SK-N-MC (cell line): ENCODE measurements around the gene GREB1.

Experiments used
- EZH2 ChIP-seq: fragments of 200-600 bp; sonication (generic); IDR thresholded peaks from one replicate; pipeline ENCODE4 v1.6.1; 2017; ENCODE audit warnings: antibody characterized with exemption
- FOXP2 ChIP-seq: optimal IDR thresholded peaks from 2 replicates; pipeline ENCODE3; 2011; ENCODE audit warnings: mild to moderate bottlenecking, moderate library complexity; ENCODE audit not compliant: insufficient read depth; ENCODE audit errors: extremely low read length, control extremely low read depth
- POLR2AphosphoS5 ChIP-seq: IDR thresholded peaks from 2 replicates; pipeline ENCODE4 v1.6.1; 2012; ENCODE audit warnings: mild to moderate bottlenecking, low read depth, low read length, borderline replicate concordance

DNA sequence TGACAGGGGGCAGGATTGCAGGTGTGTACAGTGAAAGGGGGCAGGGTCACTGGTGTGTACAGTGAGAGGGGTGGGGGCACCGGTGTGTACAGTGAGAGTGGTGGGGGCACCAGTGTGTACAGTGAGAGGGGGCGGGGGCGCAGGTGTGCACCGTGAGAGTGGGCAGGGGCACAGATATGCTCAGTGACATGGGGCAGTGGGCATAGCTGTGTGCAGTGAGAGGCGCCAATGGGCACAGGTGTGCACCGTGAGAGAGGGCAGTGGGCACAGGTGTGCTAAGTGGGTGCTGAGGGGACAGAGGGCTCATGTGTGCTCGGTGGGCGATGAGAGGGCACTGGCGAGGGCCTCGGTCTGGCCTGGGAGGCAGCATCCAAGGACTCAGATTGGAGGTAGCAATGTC is 63.0 kb downstream of the GREB1 start:
- TF ChIP-seq FOXP2 (no peak), POLR2AphosphoS5 (no peak), EZH2 (no peak)
